ENCODE data around the gene TMEM125. TPM values are rescaled to one million over a fixed set of nuclear protein-coding genes. Genes with fewer than 3 reads are reported as not detected.

TMEM125 gene
- total RNA-seq, 4 donors from 2014 or later, result not detected

GRCh38 chr1:43275826-43276620 lies 6.2 kb downstream of the TMEM125 start:
- TF ChIP-seq CTCF (IDR thresholded peaks at IDR 0.05; ENCODE audit: low read depth), result no peak

GRCh38 chr1:43276673-43277072 lies 6.9 kb downstream of the TMEM125 start:
- no peak for TF ChIP-seq CTCF (IDR thresholded peaks at IDR 0.05; ENCODE audit: low read depth)

GRCh38 chr1:43277116-43277876 lies 7.5 kb downstream of the TMEM125 start:
- TF ChIP-seq CTCF (IDR thresholded peaks at IDR 0.05; ENCODE audit: low read depth), result no peak

GRCh38 chr1:43279161-43279560 lies 9.4 kb downstream of the TMEM125 start:
- TF ChIP-seq CTCF (IDR thresholded peaks at IDR 0.05; ENCODE audit: low read depth), result no peak

- no peak for TF ChIP-seq CTCF (IDR thresholded peaks at IDR 0.05; ENCODE audit: low read depth)
Observed at GRCh38 chr1:43279666-43280065, 9.9 kb downstream of the TMEM125 start.

- no peak for TF ChIP-seq CTCF (IDR thresholded peaks at IDR 0.05; ENCODE audit: low read depth)
Observed at GRCh38 chr1:43280692-43281091, 10.9 kb downstream of the TMEM125 start.
